Measurements from ENCODE around the gene TNN. TPM values are rescaled to one million over a fixed set of nuclear protein-coding genes. Genes with fewer than 3 reads are reported as not detected.

The TNN gene
- polyA plus RNA-seq, 1 donor from 2014 or later = not detected

DNA sequence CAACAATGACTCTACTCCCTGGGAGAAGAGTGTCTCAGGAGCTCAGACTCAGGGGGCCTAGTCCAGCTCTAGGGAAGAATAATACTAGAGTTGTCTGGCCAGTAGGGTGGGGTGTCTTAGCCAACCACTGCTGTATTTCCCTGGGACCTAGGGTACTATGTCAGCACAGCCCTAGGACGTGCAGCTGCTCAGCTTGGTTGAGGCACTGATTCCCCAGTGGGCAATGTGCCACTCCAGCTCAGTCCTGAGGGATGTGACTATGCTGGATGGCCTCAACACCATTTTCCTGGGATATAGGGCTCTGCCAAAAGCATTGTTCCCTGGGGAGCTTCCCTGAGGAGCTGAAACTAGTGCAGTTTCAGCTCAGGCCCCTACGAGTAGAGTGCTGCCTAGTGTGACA is 47.4 kb downstream of the TNN start:
- Histone ChIP-seq H3F3A (ENCODE audit: insufficient read depth, low read length, poor library complexity, severe bottlenecking) (no peaks in the 10 kb centered on the region), H4K20me1 (ENCODE audit: insufficient read depth) (no peaks in the 10 kb centered on the region), H3K9me3 (ENCODE audit: low read length) (no peaks in the 10 kb centered on the region), H3K27ac (ENCODE audit: low read length) (no peak overlapping the region), H2AFZ (ENCODE audit: low read depth, low read length) (no peak overlapping the region), H3K4me2 (ENCODE audit: low read length) (no peak overlapping the region), H3K4me3 (ENCODE audit: low read length) (no peak overlapping the region), H3K9me2 (ENCODE audit: insufficient read depth, low read length) (no peaks in the 10 kb centered on the region), H3K27me3 (ENCODE audit: insufficient read depth, low read depth, low read length) (no peaks in the 10 kb centered on the region), H3K36me3 (ENCODE audit: insufficient read depth, low read length) (no peaks in the 10 kb centered on the region), H3K79me2 (replicated peaks; ENCODE audit: insufficient read depth, low read length) (no peaks in the 10 kb centered on the region), H3K9ac (ENCODE audit: low read length) (no peak overlapping the region)
- TF ChIP-seq EZH2 (IDR thresholded peaks at IDR 0.05; ENCODE audit: borderline replicate concordance, insufficient read depth, low read length, poor library complexity, severe bottlenecking) = no peak
- no peak for TF ChIP-seq POLR2AphosphoS5 (IDR thresholded peaks at IDR 0.05)
- TF ChIP-seq, protein P1, sequence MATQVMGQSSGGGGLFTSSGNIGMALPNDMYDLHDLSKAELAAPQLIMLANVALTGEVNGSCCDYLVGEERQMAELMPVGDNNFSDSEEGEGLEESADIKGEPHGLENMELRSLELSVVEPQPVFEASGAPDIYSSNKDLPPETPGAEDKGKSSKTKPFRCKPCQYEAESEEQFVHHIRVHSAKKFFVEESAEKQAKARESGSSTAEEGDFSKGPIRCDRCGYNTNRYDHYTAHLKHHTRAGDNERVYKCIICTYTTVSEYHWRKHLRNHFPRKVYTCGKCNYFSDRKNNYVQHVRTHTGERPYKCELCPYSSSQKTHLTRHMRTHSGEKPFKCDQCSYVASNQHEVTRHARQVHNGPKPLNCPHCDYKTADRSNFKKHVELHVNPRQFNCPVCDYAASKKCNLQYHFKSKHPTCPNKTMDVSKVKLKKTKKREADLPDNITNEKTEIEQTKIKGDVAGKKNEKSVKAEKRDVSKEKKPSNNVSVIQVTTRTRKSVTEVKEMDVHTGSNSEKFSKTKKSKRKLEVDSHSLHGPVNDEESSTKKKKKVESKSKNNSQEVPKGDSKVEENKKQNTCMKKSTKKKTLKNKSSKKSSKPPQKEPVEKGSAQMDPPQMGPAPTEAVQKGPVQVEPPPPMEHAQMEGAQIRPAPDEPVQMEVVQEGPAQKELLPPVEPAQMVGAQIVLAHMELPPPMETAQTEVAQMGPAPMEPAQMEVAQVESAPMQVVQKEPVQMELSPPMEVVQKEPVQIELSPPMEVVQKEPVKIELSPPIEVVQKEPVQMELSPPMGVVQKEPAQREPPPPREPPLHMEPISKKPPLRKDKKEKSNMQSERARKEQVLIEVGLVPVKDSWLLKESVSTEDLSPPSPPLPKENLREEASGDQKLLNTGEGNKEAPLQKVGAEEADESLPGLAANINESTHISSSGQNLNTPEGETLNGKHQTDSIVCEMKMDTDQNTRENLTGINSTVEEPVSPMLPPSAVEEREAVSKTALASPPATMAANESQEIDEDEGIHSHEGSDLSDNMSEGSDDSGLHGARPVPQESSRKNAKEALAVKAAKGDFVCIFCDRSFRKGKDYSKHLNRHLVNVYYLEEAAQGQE (IDR thresholded peaks at IDR 0.05; ENCODE audit: borderline replicate concordance) = no peak
- TF ChIP-seq TAF1 (IDR thresholded peaks at IDR 0.05; ENCODE audit: low read depth) = no peak
- TF ChIP-seq SMC3 (conservative IDR thresholded peaks at IDR 0.05; ENCODE audit: poor library complexity) = no peak
- TF ChIP-seq, protein P2, sequence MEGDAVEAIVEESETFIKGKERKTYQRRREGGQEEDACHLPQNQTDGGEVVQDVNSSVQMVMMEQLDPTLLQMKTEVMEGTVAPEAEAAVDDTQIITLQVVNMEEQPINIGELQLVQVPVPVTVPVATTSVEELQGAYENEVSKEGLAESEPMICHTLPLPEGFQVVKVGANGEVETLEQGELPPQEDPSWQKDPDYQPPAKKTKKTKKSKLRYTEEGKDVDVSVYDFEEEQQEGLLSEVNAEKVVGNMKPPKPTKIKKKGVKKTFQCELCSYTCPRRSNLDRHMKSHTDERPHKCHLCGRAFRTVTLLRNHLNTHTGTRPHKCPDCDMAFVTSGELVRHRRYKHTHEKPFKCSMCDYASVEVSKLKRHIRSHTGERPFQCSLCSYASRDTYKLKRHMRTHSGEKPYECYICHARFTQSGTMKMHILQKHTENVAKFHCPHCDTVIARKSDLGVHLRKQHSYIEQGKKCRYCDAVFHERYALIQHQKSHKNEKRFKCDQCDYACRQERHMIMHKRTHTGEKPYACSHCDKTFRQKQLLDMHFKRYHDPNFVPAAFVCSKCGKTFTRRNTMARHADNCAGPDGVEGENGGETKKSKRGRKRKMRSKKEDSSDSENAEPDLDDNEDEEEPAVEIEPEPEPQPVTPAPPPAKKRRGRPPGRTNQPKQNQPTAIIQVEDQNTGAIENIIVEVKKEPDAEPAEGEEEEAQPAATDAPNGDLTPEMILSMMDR (IDR thresholded peaks at IDR 0.05; ENCODE audit: poor library complexity, severe bottlenecking) = no peak
- no peak for TF ChIP-seq MXI1 (conservative IDR thresholded peaks at IDR 0.05; ENCODE audit: poor library complexity, severe bottlenecking)

DNA sequence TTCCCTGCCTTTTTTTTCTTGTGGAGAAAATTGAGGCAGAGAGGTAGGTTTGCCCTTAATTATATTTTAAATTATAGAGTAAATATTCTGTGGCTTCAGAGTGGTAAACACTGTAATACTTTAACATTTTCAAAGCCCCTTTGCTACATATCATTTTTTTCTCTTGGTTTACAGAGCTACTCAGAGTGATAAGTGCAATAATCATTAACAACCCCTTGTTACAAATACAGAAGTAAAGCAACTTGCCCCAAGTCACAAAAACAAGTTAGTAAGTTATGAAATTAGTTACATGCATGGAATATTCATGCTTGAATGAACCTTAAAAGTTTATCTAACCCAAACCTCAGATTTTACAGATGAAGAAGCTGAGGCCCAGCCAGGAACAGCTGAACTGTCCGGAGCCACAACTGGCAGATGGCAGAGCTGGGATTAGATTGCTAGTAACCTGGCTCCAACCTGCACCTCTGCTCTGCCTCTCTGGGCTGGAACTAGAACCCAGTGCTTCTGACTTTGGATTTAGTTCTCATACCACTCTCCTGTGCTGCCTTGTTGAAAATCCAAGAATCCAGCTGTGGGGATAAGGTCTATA is 48.7 kb downstream of the TNN start:
- no peaks in the 10 kb centered on the region for H4K20me1 ChIP-seq (ENCODE audit: insufficient read depth)
- H3K27me3 ChIP-seq (ENCODE audit: insufficient read depth, low read depth, low read length) = no peaks in the 10 kb centered on the region
- H3K36me3 ChIP-seq (ENCODE audit: insufficient read depth, low read length) = no peaks in the 10 kb centered on the region
- no peak overlapping the region for H3K4me2 ChIP-seq (ENCODE audit: low read length)
- H2AFZ ChIP-seq (ENCODE audit: low read depth, low read length) = no peak overlapping the region
- H3K9me3 ChIP-seq (ENCODE audit: low read length) = no peaks in the 10 kb centered on the region
- H3K9me2 ChIP-seq (ENCODE audit: insufficient read depth, low read length) = no peaks in the 10 kb centered on the region
- no peak overlapping the region for H3K27ac ChIP-seq (ENCODE audit: low read length)
- H3K79me2 ChIP-seq (replicated peaks; ENCODE audit: insufficient read depth, low read length) = no peaks in the 10 kb centered on the region
- H3K9ac ChIP-seq (ENCODE audit: low read length) = no peak overlapping the region
- TF ChIP-seq POLR2AphosphoS5 (IDR thresholded peaks at IDR 0.05) (no peak), MXI1 (conservative IDR thresholded peaks at IDR 0.05; ENCODE audit: poor library complexity, severe bottlenecking) (no peak), RAD21 (conservative IDR thresholded peaks at IDR 0.05) (no peak), EP300 (conservative IDR thresholded peaks at IDR 0.05; ENCODE audit: poor library complexity, severe bottlenecking) (no peak), TAF1 (IDR thresholded peaks at IDR 0.05; ENCODE audit: low read depth) (no peak), SMC3 (conservative IDR thresholded peaks at IDR 0.05; ENCODE audit: poor library complexity) (no peak), EZH2 (IDR thresholded peaks at IDR 0.05; ENCODE audit: borderline replicate concordance, insufficient read depth, low read length, poor library complexity, severe bottlenecking) (no peak)
- TF ChIP-seq, protein P2 (IDR thresholded peaks at IDR 0.05; ENCODE audit: poor library complexity, severe bottlenecking) = no peak
- TF ChIP-seq, protein P1 (IDR thresholded peaks at IDR 0.05; ENCODE audit: borderline replicate concordance) = no peak
- no peaks in the 10 kb centered on the region for H3F3A ChIP-seq (ENCODE audit: insufficient read depth, low read length, poor library complexity, severe bottlenecking)
- no peak overlapping the region for H3K4me3 ChIP-seq (ENCODE audit: low read length)
